Activated CD8-positive, alpha-beta memory T cell treated with anti-CD3 and anti-CD28 coated beads, Interleukin-2, amount 50 U/mL, for 1 hour (primary cell): ENCODE data around the gene SNX25.
"Not testable (repeated sequence)": the region's sequence is repeated elsewhere in the genome, so short reads cannot be mapped to it uniquely, and the experiment has no call there.

ENCODE experiments used
- DNase-seq: peaks from one replicate; pipeline ENCODE4 v3.0.0-alpha.2; 2020; ENCODE audit errors: extremely low read depth

SNX25 gene

GRCh38 chr4:185305979-185306442, 96.6 kb downstream of the SNX25 start:
- DNase-seq = no peak

- no peak for DNase-seq
Observed at GRCh38 chr4:185307136-185307950, 97.9 kb downstream of the SNX25 start.

DNA sequence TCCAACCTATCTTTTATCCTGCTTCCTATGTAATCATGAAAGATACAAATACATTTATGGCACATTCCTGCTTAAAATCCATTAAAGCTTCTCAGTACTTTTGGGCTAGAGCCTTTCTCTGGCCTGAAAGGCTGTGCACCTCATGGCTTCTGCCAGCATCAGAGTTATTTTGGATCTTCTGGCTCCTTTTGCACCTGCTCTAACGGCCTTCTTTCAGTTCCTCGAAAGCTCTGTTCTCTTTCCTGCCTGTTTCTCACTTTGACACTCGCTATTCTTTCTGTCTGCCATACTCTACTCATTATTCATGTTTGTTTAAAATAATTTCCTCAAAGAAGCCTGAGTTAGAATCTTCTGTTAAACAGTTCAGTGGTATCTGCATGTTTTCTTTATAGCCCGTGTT, 100.4 kb downstream of the SNX25 start:
- no peak for DNase-seq

DNA sequence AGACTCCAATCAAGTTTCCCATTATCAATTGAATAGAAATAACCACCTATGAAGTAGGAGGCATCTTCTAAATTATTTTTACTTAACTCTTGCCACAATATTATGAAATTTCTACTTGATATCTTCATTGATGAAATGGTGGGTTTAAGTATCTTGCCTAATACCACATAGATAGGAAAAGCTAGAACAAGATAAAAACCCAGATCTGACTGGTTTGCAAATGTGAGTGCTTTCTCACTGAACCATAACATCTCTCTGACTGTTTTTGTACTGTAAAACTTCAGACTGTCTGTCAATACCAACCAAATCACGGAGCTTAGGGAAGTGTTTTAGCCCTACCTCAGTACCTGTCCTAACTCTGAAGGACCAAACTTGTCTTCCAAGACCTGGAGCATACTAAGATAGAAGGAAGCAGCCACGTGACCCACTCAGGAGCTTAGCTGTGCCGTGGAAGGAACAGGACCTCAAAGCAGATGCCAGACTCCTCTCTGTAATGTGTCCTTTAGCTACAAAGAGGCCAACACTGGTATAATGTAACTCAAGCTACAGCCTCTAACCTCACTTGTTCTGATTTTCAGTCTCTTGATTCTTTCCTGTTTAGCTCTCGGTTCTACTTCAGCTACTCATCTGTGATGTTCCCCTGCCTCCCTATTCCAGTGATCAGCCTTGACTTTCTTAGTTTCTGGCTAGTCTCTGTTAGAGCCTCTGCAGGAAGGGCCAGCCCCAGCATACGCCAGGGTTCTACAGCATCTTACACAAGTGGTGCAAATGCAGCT, 101.9 kb downstream of the SNX25 start:
- no peak for DNase-seq

DNA sequence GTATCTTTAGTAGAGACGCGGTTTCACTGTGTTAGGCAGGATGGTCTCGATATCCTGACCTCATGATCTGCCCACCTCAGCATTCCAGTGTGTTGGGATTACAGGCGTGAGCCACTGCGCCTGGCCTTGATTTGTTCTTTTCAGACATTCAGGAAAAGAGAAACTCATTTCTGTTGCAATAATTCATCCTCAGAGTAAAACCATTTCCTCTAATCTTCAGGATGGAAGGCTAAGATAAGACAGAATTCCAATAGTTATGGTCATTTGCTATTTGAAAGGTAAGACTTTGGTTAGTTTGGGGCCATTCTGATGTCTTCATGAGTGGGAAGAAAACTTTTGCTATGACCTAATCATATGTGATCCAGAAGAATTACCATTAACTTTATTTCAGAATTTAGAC, 103.3 kb downstream of the SNX25 start:
- no peak for DNase-seq

DNA sequence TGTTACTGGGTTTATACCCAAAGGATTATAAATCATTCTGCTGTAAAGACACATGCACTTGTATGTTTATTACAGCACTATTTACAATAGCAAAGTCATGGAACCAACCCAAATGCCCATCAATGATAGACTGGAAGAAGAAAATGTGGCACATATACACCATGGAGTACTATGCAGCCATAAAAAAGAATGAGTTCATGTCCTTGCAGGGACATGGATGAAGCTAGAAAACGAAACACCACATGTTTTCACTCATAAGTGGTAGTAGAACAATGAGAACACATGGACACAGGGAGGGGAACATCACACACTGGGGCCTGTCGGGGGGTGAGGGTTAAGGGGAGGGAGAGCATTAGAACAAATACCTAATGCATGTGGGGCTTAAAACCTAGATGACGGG, 108.1 kb downstream of the SNX25 start:
- DNase-seq = not testable (repeated sequence)

- no peak for DNase-seq
Observed at GRCh38 chr4:185317880-185318279, 108.5 kb downstream of the SNX25 start.

DNA sequence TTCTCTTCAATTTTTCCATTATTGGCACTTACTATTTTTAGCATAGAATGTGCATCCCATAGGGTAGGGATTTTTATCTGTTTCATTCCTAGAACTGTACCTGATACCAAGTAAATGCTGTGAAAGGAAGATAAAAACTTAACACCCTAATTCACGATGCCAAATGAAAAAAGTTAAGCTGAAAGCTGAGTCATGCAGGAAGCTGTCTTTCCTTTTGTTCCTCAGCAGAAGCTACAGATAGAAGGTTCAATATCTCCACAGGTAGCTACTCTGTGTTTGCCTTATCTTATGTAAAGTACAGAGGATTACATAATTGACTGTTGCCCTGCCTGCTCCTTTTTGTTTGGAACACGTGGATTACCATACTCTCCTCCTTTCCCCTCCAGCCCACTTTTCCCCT, 109.3 kb downstream of the SNX25 start:
- no peak for DNase-seq

DNA sequence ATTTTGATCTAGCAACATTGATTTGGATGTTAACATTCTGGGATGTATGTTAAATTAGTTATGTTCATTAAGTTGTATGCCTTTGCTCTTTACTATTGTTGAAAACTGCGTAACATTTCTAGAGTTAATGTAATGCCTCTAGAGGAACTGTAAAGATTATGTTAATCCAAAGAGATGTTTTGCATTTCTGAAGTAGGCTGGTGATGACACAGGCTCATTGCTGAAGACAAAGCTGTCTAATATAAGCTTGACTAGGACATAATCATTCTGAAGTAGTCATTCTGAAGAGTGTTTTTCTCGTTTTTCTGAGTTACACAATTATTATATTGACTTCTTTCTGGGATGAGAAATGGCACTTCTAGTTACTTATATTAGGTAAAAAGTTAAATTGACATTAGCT, 113.4 kb downstream of the SNX25 start:
- no peak for DNase-seq

DNA sequence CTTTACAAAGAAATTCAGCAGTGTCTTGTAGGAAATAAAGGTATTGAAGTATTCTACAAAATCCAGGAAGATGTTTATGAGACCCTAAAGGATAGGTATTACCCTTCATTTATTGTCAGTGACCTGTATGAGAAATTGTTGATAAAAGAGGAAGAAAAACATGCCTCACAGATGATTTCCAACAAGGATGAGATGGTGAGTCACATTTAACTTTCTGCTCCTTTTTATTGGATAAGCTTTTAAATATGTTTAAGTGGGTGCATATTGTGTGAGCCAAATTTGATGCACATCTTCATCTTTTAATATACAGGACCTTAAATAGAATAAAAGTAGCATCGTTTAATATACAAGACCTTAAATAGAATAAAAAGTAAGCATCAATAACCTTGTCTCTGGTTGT, 114.2 kb downstream of the SNX25 start:
- DNase-seq = no peak

DNA sequence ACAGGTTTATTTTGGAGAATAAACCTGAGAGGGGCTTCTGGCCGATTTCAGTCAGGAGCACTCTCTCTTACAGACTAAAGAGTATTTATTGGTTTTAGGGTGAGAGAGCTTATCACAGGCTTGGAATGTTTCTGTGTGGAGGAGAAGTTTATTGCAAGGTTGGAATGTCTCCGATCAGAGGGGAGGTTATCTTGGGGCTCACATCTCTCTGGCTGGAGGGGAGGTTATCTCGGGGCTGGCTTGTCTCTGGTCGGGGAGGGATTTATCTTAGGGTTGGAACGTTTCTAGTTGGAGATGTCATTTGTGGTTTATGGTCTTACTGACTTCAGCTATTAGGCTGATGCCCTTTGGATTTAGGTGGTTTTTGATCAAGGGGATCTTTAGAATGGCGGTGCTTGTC, 115.0 kb downstream of the SNX25 start:
- not testable (repeated sequence) for DNase-seq

GRCh38 chr4:185325721-185326120, 116.3 kb downstream of the SNX25 start:
- DNase-seq = not testable (repeated sequence)

GRCh38 chr4:185328586-185328985, 119.2 kb downstream of the SNX25 start:
- DNase-seq = no peak

- not testable (repeated sequence) for DNase-seq
Observed at GRCh38 chr4:185329879-185330510, 120.6 kb downstream of the SNX25 start.

GRCh38 chr4:185332575-185333464, 123.4 kb downstream of the SNX25 start:
- no peak for DNase-seq

DNA sequence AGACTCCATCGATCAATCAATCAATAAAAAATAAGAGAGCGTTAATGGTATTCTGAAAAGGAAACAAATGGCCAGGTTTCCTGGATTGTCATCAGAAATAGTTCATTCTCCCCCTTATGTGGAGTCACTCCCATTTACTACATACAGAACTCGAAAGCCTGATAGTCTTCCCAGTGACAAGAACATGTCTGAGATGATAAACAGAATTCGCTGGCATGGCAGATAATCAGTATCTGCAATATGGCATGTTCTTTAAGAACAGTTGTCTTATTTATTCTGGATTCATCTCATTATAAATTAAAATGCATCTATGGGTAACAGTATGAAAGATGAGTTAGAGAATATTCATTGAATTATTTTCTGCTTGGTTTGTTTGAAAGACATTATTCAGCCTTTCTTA, 124.9 kb downstream of the SNX25 start:
- no peak for DNase-seq

GRCh38 chr4:185335579-185335978, 126.2 kb downstream of the SNX25 start:
- no peak for DNase-seq

GRCh38 chr4:185339941-185340340, 130.5 kb downstream of the SNX25 start:
- DNase-seq = no peak

DNA sequence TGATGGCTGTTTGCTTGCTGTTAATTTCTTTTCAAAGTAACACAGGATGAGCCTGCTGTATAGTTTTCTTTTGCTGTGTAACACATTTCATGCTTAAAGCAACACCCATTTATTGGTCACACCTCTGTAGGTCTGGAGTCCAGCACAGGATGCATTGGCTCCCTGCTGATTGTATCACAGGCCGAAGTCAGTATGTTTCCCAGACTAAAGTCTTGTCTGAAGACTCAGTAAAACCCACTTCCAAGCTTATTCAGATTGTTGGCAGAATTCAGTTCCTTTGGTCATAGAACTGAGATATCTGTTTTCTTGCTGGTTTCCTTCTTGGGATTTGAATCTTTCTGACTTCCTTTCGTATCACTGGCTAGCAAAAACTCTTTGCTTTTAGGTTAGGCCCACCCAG, 132.0 kb downstream of the SNX25 start:
- DNase-seq = no peak

DNA sequence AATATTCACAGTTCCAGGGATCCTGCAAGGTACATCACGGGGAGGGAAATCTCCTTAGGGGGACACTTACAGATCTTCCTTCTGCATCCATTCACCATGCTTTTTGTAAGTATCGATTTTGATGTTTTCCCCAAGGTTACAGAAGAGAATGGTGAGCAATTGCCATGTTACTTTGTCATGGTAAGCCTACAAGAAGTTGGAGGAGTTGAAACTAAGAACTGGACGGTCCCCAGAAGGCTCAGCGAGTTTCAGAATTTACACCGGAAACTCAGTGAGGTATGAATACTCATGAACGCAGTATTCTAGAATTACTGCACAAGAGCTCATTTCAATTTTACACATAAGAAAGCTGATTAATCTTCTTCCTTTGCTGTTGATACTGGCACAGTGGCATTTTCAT, 132.4 kb downstream of the SNX25 start:
- no peak for DNase-seq

DNA sequence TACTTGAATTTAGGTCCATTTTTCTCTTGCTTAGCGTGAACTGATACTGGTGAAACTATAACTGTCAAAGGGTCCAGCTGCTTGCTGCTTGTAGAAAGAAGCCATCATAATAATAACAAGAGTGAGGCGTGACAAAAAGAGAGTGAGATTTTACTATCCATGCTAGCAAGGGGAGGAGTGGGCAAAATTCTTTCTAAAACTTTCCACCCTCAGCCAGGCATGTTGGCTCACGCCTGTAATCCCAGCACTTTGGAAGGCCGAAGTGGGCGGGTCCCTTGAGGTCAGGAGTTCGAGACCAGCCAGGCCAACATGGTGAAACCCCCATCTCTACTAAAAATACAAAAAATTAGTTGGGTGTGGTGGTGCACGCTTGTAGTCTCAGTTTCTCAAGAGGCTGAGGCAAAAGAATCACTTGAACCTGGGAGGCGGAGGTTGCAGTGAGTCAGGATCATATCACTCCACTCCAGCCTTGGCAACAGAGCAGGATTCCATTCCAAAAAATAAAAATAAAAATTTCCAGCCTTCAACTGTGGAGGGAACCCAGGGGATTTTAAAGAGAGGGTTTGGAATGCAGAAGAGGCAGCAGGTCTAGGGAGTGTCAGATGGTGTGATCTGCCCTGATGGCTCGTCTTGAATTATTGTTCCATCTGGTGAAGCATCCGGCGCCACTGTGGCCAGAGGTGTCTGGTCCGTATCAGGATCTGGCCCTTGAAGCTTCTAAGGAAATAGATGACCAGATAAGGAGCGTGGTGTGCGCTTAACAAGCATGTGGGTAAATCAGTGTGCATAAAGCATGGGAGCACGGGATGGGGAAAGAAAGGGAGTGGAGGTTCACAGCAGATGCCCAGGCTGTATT, 134.6 kb downstream of the SNX25 start:
- no peak for DNase-seq
